H1 (cell line): ENCODE data around the gene IFNA2. TPM values are rescaled to one million over a fixed set of nuclear protein-coding genes. Genes with fewer than 3 reads are reported as not detected.

Experiments used
- CTCF ChIA-PET: fragments of 300-600 bp; sonication (Branson Sonifier 250); formaldehyde crosslinking; loops from one replicate; lab custom pipeline; 2021; ENCODE audit not compliant: partially characterized antibody; lab: Charles Lee
- POLR2A ChIA-PET: fragments of 300-600 bp; sonication (Branson Sonifier 250); formaldehyde crosslinking; loops from one replicate; lab custom pipeline; 2021; ENCODE audit warnings: inconsistent platforms; ENCODE audit not compliant: partially characterized antibody; lab: Charles Lee
- DNase-seq, 2 experiments: peaks; one replicate each; pipeline versions ENCODE4 v3.0.0 to v3.0.0-alpha.2; 2010 to 2022; ENCODE audit warnings: low spot score in 2 of 2, low read depth in 1 of 2, mixed read lengths in 1 of 2
- FAIRE-seq: peaks from 2 replicates; lab custom pipeline; 2011; peaks lifted over from hg19 to GRCh38; lab: Jason Lieb, UNC
- H2AFZ ChIP-seq: 2 replicates; pipeline ENCODE4 v1.8.1; 2012; ENCODE audit warnings: low read length, inconsistent platforms
- H2AK5ac ChIP-seq: 2 replicates; pipeline ENCODE4 v1.6.1; 2013; ENCODE audit warnings: low read depth, low read length
- H2BK120ac ChIP-seq: replicated peaks from 2 replicates; pipeline ENCODE3; 2013; ENCODE audit warnings: low read depth, low read length, inconsistent platforms
- H2BK12ac ChIP-seq: 2 replicates; pipeline ENCODE4 v1.6.1; 2013; ENCODE audit warnings: low read depth, low read length
- H2BK15ac ChIP-seq: 2 replicates; pipeline ENCODE4 v1.6.1; 2013; ENCODE audit warnings: low read length
- H2BK20ac ChIP-seq: 2 replicates; pipeline ENCODE4 v1.6.1; 2013; ENCODE audit warnings: low read length
- H2BK5ac ChIP-seq: 2 replicates; pipeline ENCODE4 v1.6.1; 2013; ENCODE audit warnings: low read depth, low read length
- H3K14ac ChIP-seq: 2 replicates; pipeline ENCODE4 v1.6.1; 2013; ENCODE audit warnings: inconsistent platforms; ENCODE audit not compliant: insufficient read length
- H3K18ac ChIP-seq: 2 replicates; pipeline ENCODE4 v1.6.1; 2013; ENCODE audit warnings: low read length; ENCODE audit errors: extremely low read depth
- H3K23ac ChIP-seq: 2 replicates; pipeline ENCODE4 v1.6.1; 2013; ENCODE audit warnings: inconsistent platforms; ENCODE audit not compliant: insufficient read length
- H3K23me2 ChIP-seq: 2 replicates; pipeline ENCODE4 v1.6.1; 2013; ENCODE audit warnings: low read depth, low read length
- H3K27ac ChIP-seq: 2 replicates; pipeline ENCODE4 v1.6.1; 2011; ENCODE audit warnings: low read depth, low read length, inconsistent platforms
- H3K27me3 ChIP-seq, 4 experiments: replicated peaks in 1 of 4; 1 replicate in 1 of 4; 2 replicates in 3 of 4; pipeline versions ENCODE4 v1.6.1 to v1.8.1; 2011 to 2013; ENCODE audit warnings: low read length in 3 of 4, mild to moderate bottlenecking in 3 of 4, inconsistent platforms in 2 of 4, mixed read lengths in 2 of 4, moderate library complexity in 1 of 4; ENCODE audit not compliant: control insufficient read depth in 3 of 4, insufficient read depth in 3 of 4; ENCODE audit errors: extremely low read depth in 1 of 4
- H3K36me3 ChIP-seq, 4 experiments: 2 replicates each; pipeline versions ENCODE4 v1.6.1 to v1.8.1; 2011 to 2013; ENCODE audit warnings: mild to moderate bottlenecking in 4 of 4, low read length in 3 of 4, moderate library complexity in 2 of 4, control low read depth in 1 of 4, inconsistent platforms in 1 of 4; ENCODE audit not compliant: insufficient read depth in 4 of 4, control insufficient read depth in 2 of 4
- H3K4ac ChIP-seq: replicated peaks from 2 replicates; pipeline ENCODE3; 2013; ENCODE audit warnings: low read length, low read depth, mixed read lengths, inconsistent platforms; ENCODE audit not compliant: insufficient read length
- H3K4me1 ChIP-seq, 4 experiments: replicated peaks in 1 of 4; 1 replicate in 1 of 4; 2 replicates in 3 of 4; pipeline versions ENCODE4 v1.6.1 to v1.8.1; 2011 to 2013; ENCODE audit warnings: low read length in 3 of 4, inconsistent platforms in 2 of 4, mixed read lengths in 1 of 4; ENCODE audit not compliant: insufficient read depth in 4 of 4, control insufficient read depth in 3 of 4
- H3K4me2 ChIP-seq, 2 experiments: 2 replicates each; pipeline versions ENCODE4 v1.6.1 to v1.8.1; 2011 to 2013; ENCODE audit warnings: low read depth in 2 of 2, low read length in 2 of 2, control low read depth in 1 of 2, inconsistent platforms in 1 of 2, mild to moderate bottlenecking in 1 of 2; ENCODE audit not compliant: insufficient read depth in 1 of 2
- H3K4me3 ChIP-seq, 4 experiments: fragments of 200-600, 300-600 bp in 1 of 4; sonication (generic), shearing (Covaris generic), sonication (Bioruptor Twin) in 1 of 4; 2 replicates each; pipeline versions ENCODE4 v1.5.1 to v1.8.1; 2011 to 2016; ENCODE audit warnings: low read length in 4 of 4, low read depth in 3 of 4, control low read depth in 2 of 4, inconsistent platforms in 2 of 4, mild to moderate bottlenecking in 2 of 4, mixed read lengths in 1 of 4, moderate library complexity in 1 of 4; ENCODE audit not compliant: insufficient read depth in 2 of 4; ENCODE audit errors: extremely low read depth in 1 of 4
- H3K56ac ChIP-seq: replicated peaks from 2 replicates; pipeline ENCODE3; 2013; ENCODE audit warnings: low read depth, mild to moderate bottlenecking, mixed read lengths, low read length, inconsistent platforms; ENCODE audit not compliant: insufficient read length
- H3K79me1 ChIP-seq: 2 replicates; pipeline ENCODE4 v1.6.1; 2013; ENCODE audit warnings: low read depth, low read length, control low read depth
- H3K79me2 ChIP-seq, 2 experiments: 2 replicates each; pipeline versions ENCODE4 v1.6.1 to v1.8.1; 2012 to 2013; ENCODE audit warnings: low read length in 2 of 2, mild to moderate bottlenecking in 2 of 2, inconsistent platforms in 1 of 2; ENCODE audit not compliant: insufficient read depth in 2 of 2, control insufficient read depth in 1 of 2
- H3K9ac ChIP-seq, 4 experiments: replicated peaks in 1 of 4; 1 replicate in 1 of 4; 2 replicates in 3 of 4; pipeline versions ENCODE4 v1.6.1 to v1.8.1; 2011 to 2013; ENCODE audit warnings: low read depth in 3 of 4, low read length in 3 of 4, control low read depth in 2 of 4, mild to moderate bottlenecking in 2 of 4, moderate library complexity in 2 of 4, inconsistent platforms in 1 of 4; ENCODE audit errors: extremely low read depth in 1 of 4
- H3K9me3 ChIP-seq, 2 experiments: 2 replicates each; pipeline versions ENCODE4 v1.6.1 to v1.8.1; 2012 to 2013; ENCODE audit warnings: mild to moderate bottlenecking in 2 of 2, moderate library complexity in 2 of 2, control low read depth in 1 of 2, inconsistent platforms in 1 of 2, low read depth in 1 of 2, low read length in 1 of 2, mixed read lengths in 1 of 2; ENCODE audit not compliant: insufficient read depth in 2 of 2
- H4K20me1 ChIP-seq, 2 experiments: replicated peaks in 1 of 2; 2 replicates each; pipeline versions ENCODE3 to v1.8.1; 2011 to 2013; ENCODE audit warnings: inconsistent platforms in 2 of 2, low read length in 2 of 2, mild to moderate bottlenecking in 1 of 2; ENCODE audit not compliant: insufficient read depth in 2 of 2, control insufficient read depth in 1 of 2
- H4K5ac ChIP-seq: 2 replicates; pipeline ENCODE4 v1.6.1; 2013; ENCODE audit warnings: low read length, low read depth, mixed read lengths, inconsistent platforms; ENCODE audit not compliant: insufficient read length
- H4K8ac ChIP-seq: 2 replicates; pipeline ENCODE4 v1.8.0; 2013; ENCODE audit warnings: mild to moderate bottlenecking, moderate library complexity, low read length, inconsistent platforms; ENCODE audit not compliant: insufficient read depth; ENCODE audit errors: extremely low read depth
- H4K91ac ChIP-seq: replicated peaks from 2 replicates; pipeline ENCODE3; 2013; ENCODE audit warnings: low read length, mixed read lengths, inconsistent platforms; ENCODE audit not compliant: insufficient read length
- CTBP2 ChIP-seq: IDR thresholded peaks from 2 replicates; pipeline ENCODE4 v1.7.0; 2011; ENCODE audit warnings: borderline replicate concordance, mild to moderate bottlenecking, moderate library complexity, mixed read lengths, low read length; ENCODE audit not compliant: insufficient read depth, insufficient read length
- PHF8 ChIP-seq: fragments of 200-600 bp; sonication (generic); conservative IDR thresholded peaks from 2 replicates; pipeline ENCODE4 v1.7.1; 2012; ENCODE audit warnings: low read depth, mild to moderate bottlenecking, inconsistent platforms, low read length, moderate library complexity
- SIN3A ChIP-seq, 2 experiments: IDR thresholded peaks in 1 of 2; conservative IDR thresholded peaks in 1 of 2; 2 replicates each; pipeline ENCODE4 v1.6.1; 2011 to 2012; ENCODE audit warnings: low read length in 2 of 2, improper control_type of control experiment in 1 of 2, low read depth in 1 of 2, mild to moderate bottlenecking in 1 of 2
- SIX5 ChIP-seq: IDR thresholded peaks from 2 replicates; pipeline ENCODE4 v1.6.1; 2011; ENCODE audit warnings: mild to moderate bottlenecking, low read depth, low read length
- WGBS, 2 experiments: shearing (Covaris generic) in 1 of 2; methylation state at CpG; one replicate each; pipeline versions ENCODE4 v1.1.6 to v1.1.7; 2013 to 2015; ENCODE audit warnings: low lambda C conversion rate in 2 of 2, mixed read lengths in 2 of 2, inconsistent platforms in 1 of 2, low coverage in 1 of 2, missing lambda C conversion rate in 1 of 2; ENCODE audit not compliant: insufficient replicate concordance in 2 of 2, insufficient coverage in 1 of 2, insufficient read length in 1 of 2; ENCODE audit errors: extremely low coverage in 1 of 2, missing lambda C conversion rate in 1 of 2; 5-methylcytosine and 5-hydroxymethylcytosine counted together
- polyA plus RNA-seq, 7 experiments: library from polyadenylated mRNA; depleted of rRNA in 3 of 7; stranded (reverse) in 5 of 7; unstranded in 2 of 7; fragments of >200 nt in 5 of 7; fragments of 200-250 nt in 2 of 7; gene quantifications; 1 replicate in 5 of 7; 2 replicates in 1 of 7; 4 replicates in 1 of 7; pipeline versions ENCODE4 v1.2.1 to v1.2.3, GENCODE V29; 2011 to 2013; ENCODE audit warnings: missing spikeins in 2 of 7, mixed read lengths in 2 of 7
- total RNA-seq: library from RNA; stranded (reverse); fragmentation: NEBNext Ultra II Directional; extraction: Animal tissue kit (Norgen Biotek cat#: 25700); gene quantifications from 2 replicates; pipeline ENCODE4 v1.2.1, GENCODE V29; 2021
- TF ChIP-seq, protein P1 (sequence below): IDR thresholded peaks from 2 replicates; pipeline ENCODE4 v1.6.1; 2012; ENCODE audit warnings: inconsistent platforms

The IFNA2 gene
- total and polyA plus RNA-seq, 2 of the 8 experiments (the other 6 are each of a cell fraction or from before 2014, with no cell fraction given) = not detected

DNA sequence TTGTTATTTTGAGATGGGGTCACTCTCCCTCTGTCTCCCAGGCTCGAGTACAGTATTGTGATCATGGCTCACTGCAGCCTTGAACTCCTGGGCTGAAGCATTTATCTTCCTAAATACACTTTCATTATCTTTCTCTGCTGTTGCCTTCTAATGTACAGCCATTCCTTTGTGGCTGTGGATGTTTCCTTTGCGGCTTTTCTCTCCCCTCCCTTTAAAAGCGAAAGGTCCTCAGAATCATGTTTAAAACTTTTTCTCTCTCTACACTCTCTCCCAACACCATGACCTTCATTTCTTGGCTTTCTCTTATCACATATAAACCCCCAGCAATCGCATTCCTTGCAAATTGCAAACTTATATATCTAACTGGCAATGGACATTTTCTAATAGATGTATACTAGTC lies 1.6 kb downstream of the IFNA2 start:
- Histone ChIP-seq H3K4ac (no peak overlapping the region), H2BK120ac (no peak overlapping the region), H2BK12ac (no peak overlapping the region), H3K9me3 (no peaks in the 10 kb centered on the region), H4K5ac (no peak overlapping the region), H4K91ac (no peak overlapping the region), H3K23ac (no peak overlapping the region), H3K4me3 (no peak overlapping the region), H3K14ac (no peak overlapping the region), H4K20me1 (no peaks in the 10 kb centered on the region), H3K23me2 (no peaks in the 10 kb centered on the region), H3K4me2 (no peak overlapping the region), H3K27ac (no peak overlapping the region), H3K36me3 (no peaks in the 10 kb centered on the region), H2BK5ac (no peak overlapping the region), H3K4me1 (peaks cover 3 to 9% (median 5%) of the 10 kb centered on the region in 4 experiments; a peak in 4 of 7 replicates), H2BK15ac (no peak overlapping the region), H3K79me2 (no peaks in the 10 kb centered on the region), H2AK5ac (no peak overlapping the region), H3K79me1 (no peaks in the 10 kb centered on the region), H3K56ac (no peak overlapping the region), H4K8ac (no peak overlapping the region), H2AFZ (peak overlapping the region; percentile 71), H2BK20ac (no peak overlapping the region), H3K9ac (no peak overlapping the region), H3K27me3 (no peaks in the 10 kb centered on the region), H3K18ac (no peak overlapping the region)
- 79% methylated on average over 4 of the region's 4 CpGs; no CpG with 5 or more reads in 1 of the 2 experiments for WGBS, 2 experiments
- ChIA-PET POLR2A (no interaction called here), CTCF (no interaction called here)
- DNase-seq (no peak), FAIRE-seq (no peak)
- TF ChIP-seq CTBP2 = no peak
- no peak for TF ChIP-seq PHF8
- no peak for TF ChIP-seq SIX5
- TF ChIP-seq SIN3A (conservative IDR thresholded peaks at IDR 0.05 in 1 of 2, IDR thresholded peaks at IDR 0.05 in 1 of 2; ENCODE audit: low read depth in 1 of 2, low read length in 2 of 2) = no peak
- TF ChIP-seq, protein P1, sequence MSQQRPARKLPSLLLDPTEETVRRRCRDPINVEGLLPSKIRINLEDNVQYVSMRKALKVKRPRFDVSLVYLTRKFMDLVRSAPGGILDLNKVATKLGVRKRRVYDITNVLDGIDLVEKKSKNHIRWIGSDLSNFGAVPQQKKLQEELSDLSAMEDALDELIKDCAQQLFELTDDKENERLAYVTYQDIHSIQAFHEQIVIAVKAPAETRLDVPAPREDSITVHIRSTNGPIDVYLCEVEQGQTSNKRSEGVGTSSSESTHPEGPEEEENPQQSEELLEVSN = no peak
